ENCODE results near the gene TSHZ3.

Gene TSHZ3

DNA sequence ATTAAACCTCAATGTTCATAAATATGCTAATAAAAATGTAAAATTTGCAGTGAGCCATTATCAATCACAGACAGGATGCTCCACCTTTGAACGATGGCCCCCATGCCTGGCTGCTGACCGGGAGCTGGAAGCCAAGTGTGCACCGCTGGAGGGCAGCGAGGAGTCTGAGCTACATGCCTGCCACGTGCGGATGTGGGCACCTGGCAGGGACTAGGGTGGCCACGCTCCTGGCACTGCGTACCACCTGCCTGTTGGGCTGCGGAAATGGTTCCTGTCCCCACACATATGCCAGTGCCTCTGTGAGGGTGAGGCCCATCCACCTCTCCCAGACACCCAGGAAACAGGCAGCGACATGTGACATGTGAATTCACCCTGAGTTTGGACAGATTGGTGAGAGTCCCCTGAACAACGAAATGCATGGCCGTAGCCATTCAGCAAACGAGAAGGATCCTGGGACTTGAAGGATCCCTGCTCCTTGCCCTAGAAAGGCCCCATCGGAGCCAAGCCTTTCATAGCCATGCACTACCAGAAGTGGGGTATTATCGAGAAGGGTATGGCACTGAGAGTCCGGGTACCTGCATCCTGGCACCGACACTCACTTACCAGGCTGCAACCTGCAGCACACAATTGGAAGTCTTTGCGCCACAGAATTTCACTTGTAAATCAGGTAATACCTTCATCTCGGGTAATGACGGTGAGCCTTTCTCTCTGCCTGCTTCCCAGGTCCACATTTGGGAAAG is 35.8 kb downstream of the TSHZ3 start:
- no peak for DNase-seq (ENCODE audit: low spot score)

DNA sequence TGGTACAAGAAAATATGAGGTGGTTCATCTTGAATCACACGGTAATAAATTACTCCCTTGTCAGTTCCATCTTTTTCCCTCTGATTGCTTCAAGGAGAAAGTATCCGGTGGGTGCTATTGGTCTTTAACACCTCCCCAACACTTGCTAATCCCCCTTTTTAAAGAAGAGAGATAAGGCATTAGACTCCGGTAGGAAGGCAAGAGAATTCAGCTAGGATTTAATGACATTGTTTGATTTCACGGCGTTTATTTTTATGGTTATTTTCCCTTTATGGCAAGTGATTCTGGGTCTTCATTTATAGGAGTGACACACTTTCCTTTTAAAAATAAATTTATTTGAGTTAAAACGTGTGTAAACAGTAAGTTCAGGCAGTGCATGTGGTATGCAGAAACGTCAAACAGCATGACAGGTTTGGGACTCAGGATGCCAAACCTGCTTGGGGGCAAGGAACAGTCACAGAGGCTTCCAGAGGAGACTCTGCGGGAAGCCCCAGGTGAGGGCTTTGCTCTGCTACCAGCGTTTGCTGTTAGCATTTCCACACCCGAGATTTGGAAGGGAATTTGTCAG is 36.5 kb downstream of the TSHZ3 start:
- no peak for DNase-seq (ENCODE audit: low spot score)

GRCh38 chr19:31312009-31312676 is 37.1 kb downstream of the TSHZ3 start:
- DNase-seq (ENCODE audit: low spot score), result peak; percentile 87

GRCh38 chr19:31310432-31311133 is 38.7 kb downstream of the TSHZ3 start:
- no peak for DNase-seq (ENCODE audit: low spot score)

DNA sequence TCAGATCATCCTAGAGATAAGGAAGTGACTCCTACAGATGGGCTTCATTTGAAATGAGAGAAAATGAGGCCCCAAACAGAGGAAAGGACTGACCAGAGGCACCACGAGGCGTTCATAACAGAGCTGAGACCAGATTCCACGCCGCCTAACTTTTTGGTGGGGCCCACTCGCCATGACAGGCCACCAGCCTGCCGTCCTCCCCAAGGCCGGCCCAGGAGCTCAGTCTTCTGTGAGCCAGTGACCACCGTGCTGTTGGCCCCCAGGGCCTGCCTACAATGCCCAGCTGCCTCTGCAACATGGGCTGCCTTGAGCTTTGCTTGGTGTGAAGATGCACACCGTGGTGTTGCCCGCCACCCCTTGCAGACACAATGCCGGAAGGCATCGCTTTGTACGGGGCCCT is 40.5 kb downstream of the TSHZ3 start:
- no peak for DNase-seq (ENCODE audit: low spot score)

GRCh38 chr19:31307071-31307669 is 42.1 kb downstream of the TSHZ3 start:
- no peak for DNase-seq (ENCODE audit: low spot score)

GRCh38 chr19:31306006-31306753 is 43.1 kb downstream of the TSHZ3 start:
- DNase-seq (ENCODE audit: low spot score), result no peak

GRCh38 chr19:31304831-31305312 is 44.4 kb downstream of the TSHZ3 start:
- no peak for DNase-seq (ENCODE audit: low spot score)

DNA sequence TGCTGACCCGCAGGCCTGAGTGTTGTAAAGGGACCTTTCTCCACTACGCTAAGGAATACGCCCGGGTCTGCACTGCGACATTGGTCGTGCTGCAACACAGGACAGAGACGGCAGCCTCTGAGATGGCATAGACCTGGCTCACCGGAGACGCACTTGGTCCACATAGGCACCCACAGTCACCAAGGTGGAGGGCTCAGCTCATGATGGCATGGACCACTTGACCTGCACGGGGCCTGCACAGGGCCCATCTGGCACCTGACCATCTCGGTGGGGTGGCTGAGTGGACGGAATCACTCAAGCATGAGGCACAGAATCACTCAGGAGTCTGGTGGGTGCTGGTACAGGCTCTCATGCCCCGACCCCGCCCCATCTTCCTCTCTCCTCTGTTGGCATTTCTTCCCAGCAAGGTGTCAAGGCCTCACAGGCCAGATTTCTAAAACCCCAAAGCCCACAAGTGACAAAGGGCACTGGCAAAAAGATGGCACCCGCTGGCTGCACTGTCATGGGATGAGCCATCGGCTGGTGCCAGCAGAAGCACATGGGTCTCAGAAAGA is 45.9 kb downstream of the TSHZ3 start:
- DNase-seq (ENCODE audit: low spot score), result no peak

DNA sequence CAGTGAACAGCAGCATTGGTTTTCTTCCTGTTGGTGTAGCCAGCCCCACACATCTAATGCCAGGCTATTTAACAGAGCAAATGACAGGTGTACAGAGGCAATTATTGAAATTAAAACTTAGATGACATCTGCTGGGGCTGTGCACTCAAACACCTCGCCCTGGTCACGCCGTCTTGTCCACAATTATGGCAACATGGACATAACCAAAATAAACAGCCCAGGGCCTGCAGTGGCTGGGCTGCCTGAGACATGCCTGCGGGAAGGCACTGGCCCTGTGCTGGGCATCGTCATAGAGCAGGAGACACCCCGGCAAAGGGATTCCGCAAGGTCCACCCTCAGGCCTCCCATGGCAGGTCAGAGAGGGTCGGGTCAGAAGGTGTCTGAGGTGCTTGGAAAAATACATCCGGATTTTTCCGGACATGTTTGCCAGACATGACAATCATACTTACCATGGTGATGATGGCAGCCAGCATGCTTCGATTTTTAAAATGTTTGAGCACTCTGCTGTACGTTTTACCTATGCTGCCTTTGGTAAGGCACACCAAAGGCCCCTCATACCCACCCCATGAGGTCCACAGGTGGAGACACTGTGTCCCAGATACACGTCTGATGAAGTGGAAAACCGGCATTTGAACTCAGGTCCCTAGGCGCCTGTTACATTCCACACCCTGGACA is 47.8 kb downstream of the TSHZ3 start:
- DNase-seq (ENCODE audit: low spot score), result no peak

DNA sequence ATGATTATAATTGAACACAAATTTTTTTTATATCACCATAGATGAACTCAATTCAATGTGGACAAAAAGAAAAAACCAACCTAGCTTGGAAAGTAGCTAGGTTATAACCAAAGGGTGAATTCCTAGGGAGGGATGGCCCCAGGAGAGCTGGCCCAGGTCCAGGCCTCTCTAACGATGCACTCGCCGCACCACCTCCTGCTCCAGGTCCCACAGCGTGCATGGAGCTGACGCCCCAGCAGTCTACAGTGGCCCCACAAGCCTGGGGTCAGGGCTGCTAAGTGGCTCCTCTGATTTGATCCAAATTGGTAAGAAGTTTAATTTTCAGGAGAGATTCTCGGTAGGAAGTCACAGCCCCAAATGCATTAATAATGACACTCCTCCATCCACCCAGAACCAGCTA is 48.8 kb downstream of the TSHZ3 start:
- DNase-seq (ENCODE audit: low spot score), result no peak

DNA sequence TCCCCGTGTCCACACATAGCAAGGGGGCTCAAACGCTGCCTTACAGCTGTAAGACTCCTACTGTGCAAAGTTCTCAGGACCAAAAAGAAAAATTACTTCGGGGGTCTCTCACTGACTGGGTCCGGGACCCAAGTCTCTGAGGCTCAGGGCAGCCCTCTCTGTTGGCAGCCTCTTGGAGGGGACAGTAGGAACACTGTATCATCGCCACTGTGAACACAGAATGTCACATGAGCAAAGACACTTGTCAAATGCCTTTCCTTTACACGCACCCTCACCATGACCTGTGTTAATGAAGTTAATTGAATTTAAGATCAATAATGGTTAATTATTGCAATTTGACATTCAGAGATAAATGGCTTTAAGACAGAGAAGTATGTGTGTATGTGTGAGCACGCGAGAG is 49.6 kb downstream of the TSHZ3 start:
- DNase-seq (ENCODE audit: low spot score), result no peak

- DNase-seq (ENCODE audit: low spot score), result no peak
These were observed 51.2 kb downstream of the TSHZ3 start for GRCh38 chr19:31297991-31298390.

GRCh38 chr19:31296741-31297390 is 52.4 kb downstream of the TSHZ3 start:
- no peak for DNase-seq (ENCODE audit: low spot score)

- no peak for DNase-seq (ENCODE audit: low spot score)
These were observed 55.0 kb downstream of the TSHZ3 start for GRCh38 chr19:31294189-31294588.

DNA sequence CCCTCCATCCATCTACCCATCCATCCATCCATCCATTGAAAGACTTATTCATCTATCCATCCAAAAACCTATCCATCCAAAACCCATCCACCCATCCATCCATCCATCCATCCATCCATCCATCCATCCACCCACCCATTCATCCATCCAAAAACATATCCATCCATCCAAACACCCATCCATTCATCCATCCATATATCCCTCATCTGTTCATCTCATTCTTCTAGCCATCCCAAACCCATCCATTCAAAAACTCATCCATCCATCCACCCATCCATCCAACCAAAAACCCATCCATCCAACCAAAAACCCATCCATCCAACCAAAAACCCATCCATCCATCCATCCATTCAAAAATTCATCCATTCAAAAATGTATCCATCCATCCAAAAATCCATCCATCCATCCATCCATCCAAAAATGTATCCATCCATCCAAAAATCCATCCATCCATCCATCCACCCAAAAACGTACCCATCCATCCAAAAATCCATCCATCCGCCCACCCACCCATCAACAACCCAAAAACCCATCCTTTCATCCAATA is 56.5 kb downstream of the TSHZ3 start:
- no peak for DNase-seq (ENCODE audit: low spot score)

DNA sequence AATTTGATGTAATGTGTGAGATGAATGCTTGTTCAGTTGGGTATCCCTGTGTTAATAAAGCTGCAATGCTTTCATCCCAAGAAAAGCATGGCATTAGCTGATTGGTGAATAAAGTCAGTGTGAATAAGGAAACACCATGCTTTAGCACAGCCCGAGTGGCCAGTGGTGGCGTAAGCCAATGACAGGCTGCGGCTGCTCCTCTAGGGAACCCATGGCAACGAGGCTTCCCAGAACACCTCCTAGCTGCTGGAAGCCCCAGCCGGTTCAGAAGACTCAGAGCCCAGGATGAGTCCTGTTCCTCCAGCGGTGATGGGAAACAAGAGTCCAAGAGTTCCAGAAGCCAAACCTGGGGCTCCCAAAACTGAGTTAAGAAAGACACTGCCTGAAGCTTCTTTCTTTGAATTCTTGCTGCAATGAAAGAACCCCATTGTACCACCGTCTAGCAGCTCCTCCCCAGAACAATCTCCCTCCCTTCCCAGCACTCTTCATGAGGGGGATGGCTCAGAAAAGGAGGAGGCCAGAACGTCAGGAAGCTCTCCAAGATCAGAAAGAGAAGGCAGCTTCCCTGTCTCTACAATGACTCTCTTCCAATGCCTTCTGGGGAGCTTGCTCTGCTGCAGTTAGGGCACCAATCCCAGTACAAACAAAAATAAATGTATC is 58.2 kb downstream of the TSHZ3 start:
- no peak for DNase-seq (ENCODE audit: low spot score)

GRCh38 chr19:31289976-31290375 is 59.3 kb downstream of the TSHZ3 start:
- DNase-seq (ENCODE audit: low spot score), result no peak

GRCh38 chr19:31289381-31289880 is 59.8 kb downstream of the TSHZ3 start:
- no peak for DNase-seq (ENCODE audit: low spot score)
